ENCODE measurements around the gene TRDMT1.

Gene TRDMT1

DNA sequence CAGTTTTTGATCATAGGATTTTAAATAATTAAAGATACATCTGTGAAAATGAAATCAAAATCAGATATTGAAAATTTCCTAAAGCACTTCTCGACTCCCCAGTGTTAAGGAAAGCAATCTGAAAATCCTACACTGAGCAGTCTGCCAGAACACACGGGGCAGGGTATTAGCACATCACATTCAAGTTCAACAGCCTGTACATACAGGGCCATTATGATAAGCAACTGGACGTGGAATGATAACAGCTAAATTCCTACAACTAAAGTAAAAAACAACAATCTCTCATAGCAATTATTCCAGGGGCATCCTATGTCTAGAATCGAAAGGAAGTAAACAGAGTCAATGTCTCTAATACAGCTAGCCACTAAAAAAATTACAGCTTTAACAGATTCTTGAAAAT, 31.7 kb downstream of the TRDMT1 start:
- DNase-seq: peak; percentile 32

DNA sequence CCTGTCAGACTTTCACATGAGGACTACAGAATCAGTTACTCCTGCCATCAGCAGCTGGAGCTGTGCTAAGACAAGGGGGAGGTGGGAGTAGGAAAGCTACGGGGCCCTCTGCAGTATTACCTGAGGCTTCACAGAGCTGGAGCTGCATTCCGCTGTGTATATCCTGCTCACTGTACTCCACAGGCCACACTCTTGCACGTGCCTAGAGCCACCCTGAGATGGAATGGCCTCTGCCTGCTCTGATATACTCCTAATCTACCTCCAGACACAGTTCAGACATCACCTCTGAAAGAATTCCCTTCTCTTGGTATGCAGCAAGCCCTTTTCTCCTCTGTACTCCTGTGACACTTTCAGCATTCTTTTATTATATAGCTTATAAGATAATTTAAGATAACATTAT, 34.8 kb downstream of the TRDMT1 start:
- no peak for DNase-seq

DNA sequence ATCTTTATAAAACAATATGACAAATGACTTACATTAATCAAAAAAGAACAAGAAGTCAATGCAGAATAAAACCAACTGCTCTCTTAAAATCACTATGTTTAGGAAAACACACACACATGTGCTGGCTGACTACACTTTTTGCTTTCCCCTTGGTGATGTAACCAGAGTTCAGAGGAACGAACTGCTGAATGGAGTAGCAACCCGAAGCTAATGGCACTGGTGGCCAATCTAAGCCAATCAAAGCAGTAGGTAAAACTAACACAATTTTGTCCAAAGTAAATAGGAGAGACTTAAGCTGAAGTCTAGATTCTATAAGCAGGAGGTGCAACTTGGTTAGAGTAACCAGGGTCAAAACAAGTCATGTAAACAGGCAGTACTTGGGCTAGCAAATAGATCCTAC, 38.6 kb downstream of the TRDMT1 start:
- DNase-seq: no peak

DNA sequence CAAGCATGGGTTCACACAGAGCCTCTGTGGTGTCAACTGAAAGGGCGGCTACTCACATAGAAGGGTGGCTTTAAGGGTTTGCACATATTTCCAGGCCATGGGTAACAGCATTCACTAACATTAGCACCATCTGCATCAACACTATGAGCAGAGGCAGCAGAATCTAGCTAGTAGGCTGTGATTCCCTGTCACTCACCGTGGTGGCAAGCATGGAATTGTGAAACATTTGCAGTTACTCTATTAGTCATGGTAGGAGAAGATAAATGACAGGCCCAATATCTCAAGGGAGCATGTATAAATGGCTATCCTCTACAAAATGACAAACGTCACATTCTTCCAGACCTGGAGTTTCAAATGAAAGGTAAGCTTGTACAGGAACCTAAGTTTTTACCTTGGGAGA, 39.7 kb downstream of the TRDMT1 start:
- DNase-seq: no peak

DNA sequence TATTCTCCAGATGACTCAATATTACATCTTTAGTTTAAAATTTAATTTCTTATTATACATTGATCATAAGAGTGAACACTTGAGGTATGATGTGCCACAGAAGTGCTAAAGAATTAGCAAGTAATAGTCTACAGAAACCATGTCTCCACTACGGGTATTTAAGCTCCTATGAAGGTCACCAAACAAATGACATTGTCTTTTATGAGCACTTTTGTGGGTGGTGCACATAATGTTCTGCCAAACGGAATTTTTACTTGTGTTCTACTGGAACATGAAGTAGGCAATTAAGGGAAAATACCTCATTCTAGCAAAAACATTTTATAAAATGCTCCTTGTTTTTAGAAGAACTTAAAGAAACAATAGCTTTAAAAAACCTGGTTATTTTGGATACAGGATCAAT, 44.4 kb downstream of the TRDMT1 start:
- DNase-seq: no peak

DNA sequence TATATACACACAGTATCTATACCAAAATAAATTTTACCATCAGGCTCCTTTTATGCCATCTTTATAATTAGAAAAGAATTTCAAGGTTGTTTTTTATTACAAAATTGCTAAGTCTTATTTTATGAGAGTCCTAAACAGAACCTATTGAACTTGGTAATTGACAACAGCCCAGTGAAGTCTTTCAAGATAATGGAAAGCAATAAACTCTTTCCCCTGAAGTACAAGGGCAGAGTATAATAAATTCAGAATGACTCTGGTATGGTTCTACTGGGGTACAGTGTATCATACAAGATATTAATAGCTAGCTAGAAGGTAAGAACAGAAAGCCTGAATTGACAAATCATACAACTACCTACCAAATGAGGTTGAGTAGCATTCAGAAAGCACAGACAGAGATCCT, 45.6 kb downstream of the TRDMT1 start:
- DNase-seq: no peak

DNA sequence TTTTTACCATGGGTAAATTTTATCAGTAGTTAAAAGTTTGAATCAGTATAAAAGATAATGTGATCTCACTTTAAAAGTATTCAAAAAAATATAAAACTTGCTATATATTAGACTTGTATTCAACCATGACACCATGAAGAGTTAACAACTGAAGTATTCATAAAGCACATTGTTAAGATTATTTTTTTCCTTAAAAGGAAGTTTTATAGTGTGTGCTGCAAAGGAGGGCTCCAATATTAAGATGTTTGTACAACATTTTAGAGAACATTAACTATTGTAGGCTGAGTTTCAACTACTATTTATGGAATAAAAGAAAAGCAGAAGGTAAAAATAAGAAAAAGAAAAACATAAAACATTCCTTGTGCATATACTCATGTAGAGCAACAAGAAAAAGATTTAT, 47.4 kb downstream of the TRDMT1 start:
- DNase-seq: no peak

DNA sequence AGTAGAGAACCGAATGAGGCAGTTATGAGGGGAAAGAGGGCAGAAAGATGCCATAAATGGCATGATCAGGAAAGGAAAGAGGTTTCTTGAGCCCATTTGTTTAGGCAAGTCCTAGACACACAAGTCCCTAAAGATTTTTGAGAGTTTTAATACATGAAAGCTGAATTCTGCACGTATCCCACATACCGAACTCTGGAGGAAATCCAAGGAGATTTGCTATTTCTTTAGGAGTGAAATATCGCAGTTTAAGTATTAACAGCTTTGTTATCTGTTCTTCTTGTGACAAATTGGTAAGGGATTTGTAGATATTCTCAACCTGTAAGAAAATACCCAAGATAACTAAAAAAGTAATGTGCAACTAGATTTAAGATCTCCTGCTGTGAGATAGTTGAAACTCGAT, 48.2 kb downstream of the TRDMT1 start:
- DNase-seq: no peak

DNA sequence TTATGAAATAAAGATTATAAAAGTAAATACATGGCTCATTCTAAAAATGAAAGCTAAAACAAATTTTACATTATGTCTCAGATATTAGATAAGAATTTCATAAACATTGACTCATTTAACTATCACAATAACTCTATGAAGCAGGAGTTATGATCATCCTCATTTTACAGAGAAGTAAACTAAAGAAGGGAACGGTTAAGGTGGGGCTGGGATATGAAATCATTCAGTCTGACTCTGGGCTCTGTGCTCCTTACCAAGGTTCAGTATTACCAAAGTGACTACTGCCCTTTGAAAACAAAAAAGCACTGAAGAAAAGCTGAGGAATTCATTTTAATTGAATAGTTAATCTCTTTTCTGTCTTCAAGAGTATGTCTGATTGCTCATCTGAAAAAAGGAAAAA, 49.8 kb downstream of the TRDMT1 start:
- no peak for DNase-seq

DNA sequence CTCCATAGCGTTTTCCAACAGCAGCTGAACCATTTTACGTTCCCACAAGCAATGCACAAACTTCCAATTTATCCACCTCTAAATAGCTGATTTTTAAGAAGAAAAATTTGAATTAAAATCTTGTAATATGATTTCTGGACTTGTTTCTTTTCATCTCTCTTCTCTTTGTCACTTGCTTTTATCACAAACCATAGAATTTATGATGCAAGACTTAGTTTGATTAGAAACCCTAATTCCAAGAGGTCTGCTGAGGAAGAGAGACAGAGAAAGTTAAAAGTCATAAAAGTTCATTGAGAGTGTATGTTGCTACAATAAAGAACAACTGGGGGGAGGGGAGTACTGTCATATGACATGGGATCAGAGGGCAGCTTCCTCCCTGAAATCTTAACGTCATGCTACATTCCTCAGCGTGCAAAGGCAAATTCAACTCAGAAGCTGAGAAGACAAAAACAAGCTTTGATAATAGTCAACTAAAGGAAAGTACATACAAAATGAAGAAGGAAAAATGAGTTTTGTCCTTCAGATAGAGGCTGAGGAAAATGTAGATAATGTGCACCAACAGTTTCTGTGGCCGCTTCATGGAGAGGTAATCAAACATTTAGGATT, 53.5 kb downstream of the TRDMT1 start:
- DNase-seq: no peak

DNA sequence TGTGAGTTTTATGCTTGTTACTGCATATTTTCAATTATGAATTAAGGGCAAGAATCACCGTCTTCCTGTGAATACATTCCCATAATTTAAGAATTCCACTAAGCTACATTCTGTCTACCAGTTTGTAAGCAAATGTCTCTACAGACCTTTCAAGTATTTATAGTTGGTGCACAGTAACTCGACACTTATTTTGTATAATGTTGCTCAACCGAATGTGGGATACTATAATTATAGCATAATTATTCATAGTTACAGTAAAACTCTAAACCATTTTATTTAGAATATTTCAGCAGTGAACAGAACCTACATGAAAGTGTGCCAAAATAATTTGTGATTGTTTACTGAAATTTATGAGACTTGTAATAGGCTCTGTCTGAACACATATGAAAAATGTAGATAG, 54.6 kb downstream of the TRDMT1 start:
- DNase-seq: no peak

DNA sequence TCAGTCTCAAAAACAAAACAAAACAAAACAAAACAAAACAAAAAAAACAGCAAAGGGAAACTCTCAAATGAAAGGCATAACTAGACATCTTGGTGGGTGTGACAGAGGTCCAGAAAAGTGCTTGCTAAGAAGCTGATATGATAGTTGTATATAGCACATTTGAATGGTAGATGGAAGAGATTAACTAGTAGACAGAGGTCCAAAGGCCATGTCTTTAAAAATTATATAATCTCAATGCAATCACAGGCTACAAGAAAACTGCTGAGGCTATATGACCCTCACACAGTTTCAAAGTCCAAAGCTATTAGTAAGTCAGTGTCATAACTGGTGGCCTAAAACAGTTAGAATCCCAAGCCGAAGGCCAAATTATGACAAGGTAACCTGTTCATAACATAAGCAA, 56.2 kb downstream of the TRDMT1 start:
- DNase-seq: no peak

DNA sequence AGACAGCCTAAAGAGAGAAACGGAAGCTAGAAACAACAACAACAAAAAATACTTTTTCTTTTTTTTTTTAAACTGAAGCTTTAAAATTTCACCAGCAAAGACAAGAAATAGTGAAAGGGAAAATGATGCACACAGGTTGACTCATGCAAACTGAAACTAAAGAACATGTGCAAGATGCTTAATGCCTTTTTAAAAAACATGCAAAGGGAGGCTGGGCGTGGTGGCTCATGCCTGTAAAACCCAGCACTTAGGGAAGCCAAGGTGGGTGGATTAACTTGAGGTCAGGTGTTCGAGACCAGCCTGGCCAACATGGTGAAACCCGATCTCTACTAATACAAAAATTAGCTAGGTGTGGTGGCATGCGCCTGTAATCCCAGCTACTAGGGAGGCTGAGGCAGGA, 56.7 kb downstream of the TRDMT1 start:
- no peak for DNase-seq

DNA sequence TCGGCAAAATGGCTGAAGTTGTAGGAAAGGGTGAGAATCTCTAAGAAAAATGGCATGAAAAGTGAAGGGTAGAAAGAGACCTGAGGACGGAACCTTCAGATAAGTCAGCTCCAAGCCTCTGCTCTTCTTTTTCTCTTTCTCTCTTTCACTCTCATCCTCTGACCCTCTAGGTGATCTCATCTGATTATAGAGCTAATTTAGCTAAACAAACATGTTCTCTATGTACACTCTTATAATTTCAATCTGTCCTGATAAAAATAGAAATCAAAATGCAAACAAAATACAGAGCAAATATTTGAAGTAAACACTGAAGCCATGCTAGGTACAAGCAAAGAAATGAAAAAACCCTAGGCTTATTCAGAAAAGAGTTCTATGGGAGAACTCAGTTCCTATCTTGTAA, 57.4 kb downstream of the TRDMT1 start:
- DNase-seq: no peak

DNA sequence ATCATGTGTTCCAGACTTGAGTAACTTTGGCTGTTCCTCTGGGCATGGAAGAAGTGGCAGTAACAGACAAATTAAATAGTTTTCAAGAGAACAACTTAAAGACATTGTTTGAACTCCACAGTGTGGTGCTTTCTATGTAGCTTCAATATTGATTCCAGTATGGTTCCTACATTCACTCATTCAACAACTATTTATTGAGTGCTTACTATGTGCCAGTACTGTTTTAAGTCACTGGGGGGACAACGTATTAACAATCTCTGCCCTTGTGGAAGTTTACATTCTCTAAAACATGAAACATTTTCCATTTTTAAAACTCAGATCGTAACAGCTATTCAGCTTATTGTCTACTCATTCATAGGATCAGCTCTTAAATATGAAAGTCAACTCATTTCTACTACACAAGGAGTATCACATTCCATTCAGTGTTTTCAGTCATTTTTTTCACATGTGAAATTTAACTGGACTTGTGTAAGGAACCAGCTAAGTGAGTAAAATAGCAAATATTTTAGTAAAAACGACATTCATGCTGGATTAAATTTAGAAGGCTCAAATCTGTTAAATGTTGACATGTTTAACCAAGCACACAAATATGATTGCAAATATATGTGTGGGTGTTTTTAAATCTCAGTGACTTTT, 58.3 kb downstream of the TRDMT1 start:
- no peak for DNase-seq

DNA sequence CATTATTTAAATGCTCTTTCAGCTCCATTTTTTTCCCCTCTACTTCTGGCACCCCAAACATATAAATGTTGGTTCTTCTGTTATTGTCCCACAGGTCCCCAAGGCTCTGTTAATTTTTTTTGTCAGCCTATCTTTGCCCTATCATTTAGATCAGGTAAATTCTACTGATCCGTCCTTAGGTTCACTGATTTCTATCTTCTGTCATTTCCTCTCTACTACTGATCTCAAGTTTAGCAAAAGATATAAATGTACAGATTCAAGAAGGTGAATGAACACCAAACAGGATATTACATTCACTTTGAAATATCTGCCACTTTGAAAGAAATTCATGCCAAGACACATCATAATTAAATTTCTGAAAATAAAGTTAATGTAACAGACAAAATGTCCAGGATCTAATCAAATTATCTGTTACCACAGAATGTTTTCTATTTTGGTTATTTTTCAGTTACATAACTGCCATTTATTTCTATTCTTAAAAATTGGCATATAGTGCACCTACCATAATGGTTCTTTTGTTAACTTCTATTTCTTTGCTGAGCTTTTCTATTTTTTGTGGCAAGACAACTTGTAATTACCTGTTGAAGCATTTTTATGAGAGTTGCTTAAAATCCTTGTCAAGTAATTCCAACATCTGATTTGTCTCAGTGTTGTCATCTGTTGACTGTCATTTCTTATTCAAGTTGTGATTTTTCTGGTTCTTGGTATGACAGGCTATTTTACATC, 59.8 kb downstream of the TRDMT1 start:
- no peak for DNase-seq

DNA sequence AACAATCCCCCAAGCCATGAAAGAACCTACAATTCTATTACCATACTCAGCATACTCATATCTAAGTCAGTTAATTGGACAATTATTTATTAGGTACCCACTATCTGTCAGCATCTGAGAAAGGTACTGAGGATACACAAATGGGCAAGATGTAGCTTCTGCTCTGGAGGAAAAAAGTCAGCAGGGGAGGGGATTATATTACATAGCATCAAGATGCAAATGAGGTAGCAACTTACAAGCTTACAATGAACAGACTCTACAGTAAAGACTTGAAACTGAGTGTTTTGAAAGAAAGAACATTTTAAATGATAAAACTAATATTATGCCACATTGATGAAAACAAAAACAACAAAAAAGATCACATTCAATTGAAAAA, 61.1 kb downstream of the TRDMT1 start:
- DNase-seq: no peak

DNA sequence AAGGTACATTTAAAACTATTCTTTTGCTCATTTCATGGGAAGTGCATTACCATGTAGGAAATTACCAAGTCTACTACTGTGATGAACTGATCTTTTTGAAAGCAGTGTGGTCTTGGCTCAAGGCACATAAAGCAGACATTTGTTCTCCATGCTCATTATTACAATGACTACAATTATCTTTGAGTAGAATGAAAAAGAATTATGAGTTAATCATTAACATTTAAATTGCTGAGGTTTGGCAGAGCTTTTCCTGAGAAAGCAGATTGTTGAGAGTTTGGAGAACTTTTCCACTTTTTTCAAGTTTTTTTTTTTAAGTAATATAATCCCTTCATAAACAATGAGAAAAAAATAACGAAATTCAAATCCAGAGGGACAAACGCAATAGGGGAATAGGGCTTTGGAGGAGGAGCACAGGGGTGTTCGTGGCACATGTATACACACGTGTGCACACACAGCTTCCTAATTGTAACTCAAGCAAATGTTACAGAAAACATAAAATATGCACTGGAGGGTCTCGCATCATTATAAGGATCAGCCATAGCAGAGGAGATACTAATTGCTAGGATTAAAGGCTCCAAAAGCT, 62.9 kb downstream of the TRDMT1 start:
- no peak for DNase-seq

DNA sequence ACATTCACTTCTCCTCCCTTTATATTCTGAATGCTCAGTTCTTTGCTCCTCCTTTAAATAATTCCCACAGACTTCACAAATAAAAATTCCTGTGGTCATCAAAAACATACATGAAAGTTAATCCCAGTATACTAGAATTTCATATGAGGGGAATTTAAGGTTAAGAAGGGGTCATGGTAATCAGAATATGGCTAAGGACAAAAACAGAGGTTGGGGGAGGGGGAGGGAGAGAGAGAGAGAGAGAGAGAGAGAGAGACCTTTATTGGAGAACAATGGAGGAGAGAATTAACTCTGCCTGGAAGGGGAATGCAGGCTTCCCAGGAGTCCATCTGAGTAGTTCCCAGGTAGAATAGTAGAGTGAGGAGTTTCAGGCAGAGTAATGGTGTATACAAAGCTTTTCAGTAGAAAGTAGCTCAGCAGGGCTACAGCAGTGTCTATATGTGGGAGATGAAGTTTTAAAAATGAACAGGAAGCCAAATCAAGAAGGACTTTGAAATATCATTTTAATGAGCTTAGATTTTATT, 66.7 kb downstream of the TRDMT1 start:
- DNase-seq: no peak

DNA sequence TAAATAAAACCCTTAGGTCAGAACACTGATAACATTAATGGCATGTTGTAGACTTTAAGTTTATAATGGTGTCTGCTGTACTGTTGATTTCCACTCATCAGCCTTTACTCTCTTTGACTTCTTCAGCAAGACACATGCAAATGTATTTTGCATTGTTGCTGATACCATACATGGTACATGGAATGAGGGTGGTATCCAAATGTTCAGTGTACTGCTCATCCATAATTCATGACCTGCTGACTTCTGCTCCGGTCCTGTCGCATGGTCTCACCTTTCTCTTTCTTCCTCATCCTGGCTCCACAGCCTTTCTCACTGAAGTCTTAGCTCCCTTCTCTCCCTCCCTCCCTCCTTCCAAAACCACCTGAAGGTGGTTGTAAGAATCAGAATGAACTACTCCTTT, 67.2 kb downstream of the TRDMT1 start:
- no peak for DNase-seq

DNA sequence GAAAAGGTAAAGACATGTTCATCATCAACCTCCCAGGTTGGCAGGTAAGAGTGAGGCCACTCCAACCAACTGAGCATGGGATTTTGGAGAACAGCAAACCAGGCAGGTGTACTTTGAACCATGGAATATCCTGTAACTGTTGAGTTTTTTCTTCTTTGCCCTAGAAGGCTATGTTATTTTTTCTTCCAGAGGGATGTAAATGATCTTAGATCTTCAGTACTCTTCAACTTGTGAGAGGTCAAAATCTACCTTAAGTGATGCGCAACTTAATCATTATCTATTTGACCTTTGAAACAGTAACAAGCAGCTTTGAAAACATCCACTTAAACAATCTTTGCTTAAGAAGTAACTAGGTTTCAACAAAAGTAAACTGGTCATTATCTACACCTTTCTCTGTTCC, 71.7 kb downstream of the TRDMT1 start, which contains the start of gene CUBN:
Gene CUBN (minus strand): TSS at position 71 of the 400 bp plus-strand sequence. CDS start 46 bp downstream, at position 25.
- DNase-seq: no peak

DNA sequence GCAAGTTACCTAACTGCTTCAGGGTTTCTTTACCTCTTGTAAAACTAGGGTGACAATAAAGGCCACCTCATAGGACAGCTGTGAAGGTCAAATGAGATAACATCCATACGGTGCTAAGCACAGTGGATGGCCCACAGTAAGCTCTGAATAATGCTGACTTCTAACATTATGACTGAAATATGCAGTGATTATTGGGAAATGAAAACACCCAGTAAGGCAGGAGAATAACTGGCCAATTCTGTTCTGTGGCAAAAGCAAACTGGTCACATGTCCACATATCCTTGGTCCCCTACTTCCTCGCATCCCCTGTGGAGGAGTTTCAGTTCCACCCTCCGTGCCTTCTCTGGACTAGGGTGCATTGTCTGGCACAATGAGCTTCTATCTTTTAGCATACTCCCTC, 73.2 kb downstream of the TRDMT1 start:
- DNase-seq: no peak

DNA sequence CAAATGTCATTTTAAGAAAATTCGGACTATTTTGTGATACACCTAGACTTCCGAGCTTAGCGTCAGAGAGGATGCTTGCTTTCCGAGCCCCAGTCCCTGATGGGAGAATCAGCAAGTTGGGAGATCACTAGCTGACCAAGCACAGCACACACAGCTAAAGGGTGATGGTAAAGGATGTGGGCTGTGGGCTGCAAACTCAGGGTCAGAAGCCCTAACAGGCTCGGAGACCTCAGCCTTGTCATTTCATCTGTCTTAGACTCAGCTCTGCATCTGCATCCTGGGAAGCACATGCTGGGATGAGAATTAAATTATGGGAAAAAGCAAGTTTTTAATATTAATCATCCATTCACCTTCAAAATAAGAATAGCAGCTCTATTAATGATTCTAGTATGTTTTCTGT, 75.1 kb downstream of the TRDMT1 start:
- no peak for DNase-seq
